GM18507 (cell line): ENCODE measurements around the gene TPMT.
A peak's percentile ranks its signal among the peaks of the same experiment; 100 is the strongest.

Experiments used
- DNase-seq: peaks from one replicate; pipeline ENCODE4 v3.0.0; 2011; ENCODE audit warnings: low read depth; ENCODE audit not compliant: insufficient read length; ENCODE audit errors: extremely low spot score
- FAIRE-seq: peaks from 2 replicates; lab custom pipeline; 2011; peaks lifted over from hg19 to GRCh38; lab: Jason Lieb, UNC

TPMT gene

GRCh38 chr6:18121580-18122127 is 33.2 kb downstream of the TPMT start:
- DNase-seq (peak; percentile 12), FAIRE-seq (no peak)

- FAIRE-seq (no peak), DNase-seq (no peak)
Observed at GRCh38 chr6:18119236-18119635, 35.6 kb downstream of the TPMT start.

- no peak for FAIRE-seq
- no peak for DNase-seq
Observed at GRCh38 chr6:18118330-18118729, 36.5 kb downstream of the TPMT start.

- DNase-seq (no peak), FAIRE-seq (no peak)
Observed at GRCh38 chr6:18117136-18117535, 37.7 kb downstream of the TPMT start.

- FAIRE-seq, result no peak
- no peak for DNase-seq
Observed at GRCh38 chr6:18115356-18115755, 39.5 kb downstream of the TPMT start.

- DNase-seq (no peak), FAIRE-seq (no peak)
Observed at GRCh38 chr6:18110162-18110561, 44.7 kb downstream of the TPMT start.

- FAIRE-seq, result no peak
- DNase-seq, result no peak
Observed at GRCh38 chr6:18107061-18107460, 47.8 kb downstream of the TPMT start.

- FAIRE-seq (no peak), DNase-seq (no peak)
Observed at GRCh38 chr6:18102783-18103509, 51.9 kb downstream of the TPMT start.

GRCh38 chr6:18101873-18102272 is 53.0 kb downstream of the TPMT start:
- FAIRE-seq, result no peak
- no peak for DNase-seq

GRCh38 chr6:18101271-18101670 is 53.6 kb downstream of the TPMT start:
- no peak for FAIRE-seq
- no peak for DNase-seq

GRCh38 chr6:18100296-18100695 is 54.6 kb downstream of the TPMT start:
- DNase-seq (no peak), FAIRE-seq (no peak)

GRCh38 chr6:18099511-18099910 is 55.4 kb downstream of the TPMT start:
- no peak for DNase-seq
- no peak for FAIRE-seq

GRCh38 chr6:18096423-18096822 is 58.5 kb downstream of the TPMT start:
- no peak for DNase-seq
- FAIRE-seq, result no peak

GRCh38 chr6:18091382-18091781 is 63.5 kb downstream of the TPMT start:
- no peak for FAIRE-seq
- no peak for DNase-seq

- DNase-seq, result no peak
Observed at GRCh38 chr6:18090349-18090786, 64.5 kb downstream of the TPMT start.

GRCh38 chr6:18088419-18089296 is 66.2 kb downstream of the TPMT start:
- FAIRE-seq, result no peak
- no peak for DNase-seq

More at GRCh38 chr6:18090349-18090786, 64.5 kb downstream of the TPMT start:
- FAIRE-seq, result no peak

- FAIRE-seq, result no peak
- DNase-seq, result no peak
Observed at GRCh38 chr6:18087396-18088165, 67.3 kb downstream of the TPMT start.

- FAIRE-seq (no peak), DNase-seq (no peak)
Observed at GRCh38 chr6:18081025-18081668, 73.7 kb downstream of the TPMT start.

GRCh38 chr6:18080544-18080943 is 74.3 kb downstream of the TPMT start:
- no peak for DNase-seq
- no peak for FAIRE-seq
